Measurements from ENCODE around the gene PALM. TPM values are rescaled to one million over a fixed set of nuclear protein-coding genes. Genes with fewer than 3 reads are reported as not detected.

Gene PALM
- total RNA-seq, 3 donors from 2014 or later = 0.26 to 0.61 (median 0.27) TPM

DNA sequence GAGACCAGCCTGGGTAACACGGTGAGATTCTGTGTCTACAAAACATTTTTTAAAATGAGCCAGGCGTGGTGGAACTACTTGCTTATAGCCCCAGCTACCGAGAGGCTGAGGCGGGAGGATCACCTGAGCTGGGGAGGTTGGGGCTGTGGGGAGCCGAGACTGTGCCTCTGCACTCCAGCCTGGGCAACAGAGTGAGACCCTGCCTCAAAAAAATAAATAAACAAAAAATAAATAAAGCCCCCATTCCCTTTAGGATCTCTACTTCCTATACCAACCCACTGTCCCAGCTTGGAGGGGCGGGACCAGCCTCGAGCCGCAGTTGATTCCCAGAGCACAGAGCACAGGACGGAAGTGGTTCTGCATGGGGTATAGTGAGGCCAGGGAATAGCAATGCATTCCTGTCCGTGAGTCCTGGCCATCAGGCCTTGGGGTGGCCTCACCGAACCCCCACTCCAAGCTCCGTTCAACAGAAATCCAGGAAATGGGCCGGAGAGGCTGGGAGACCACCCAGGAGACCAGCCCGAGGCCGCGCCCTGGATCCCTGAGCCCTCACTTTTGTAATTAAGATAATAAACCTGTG is 83.7 kb downstream of the PALM start:
- peaks cover 3% of the 10 kb centered on the region for H3K27me3 Mint-ChIP-seq (ENCODE audit: low read depth)
- no peaks in the 10 kb centered on the region for H3K9me3 Mint-ChIP-seq
- H3K4me1 Mint-ChIP-seq (ENCODE audit: low read depth) = peaks cover 4% of the 10 kb centered on the region
- no peak for ATAC-seq
- no peak overlapping the region for H3K4me3 Mint-ChIP-seq
- DNase-seq = no peak
- no peaks in the 10 kb centered on the region for H3K36me3 Mint-ChIP-seq (ENCODE audit: insufficient read depth)

DNA sequence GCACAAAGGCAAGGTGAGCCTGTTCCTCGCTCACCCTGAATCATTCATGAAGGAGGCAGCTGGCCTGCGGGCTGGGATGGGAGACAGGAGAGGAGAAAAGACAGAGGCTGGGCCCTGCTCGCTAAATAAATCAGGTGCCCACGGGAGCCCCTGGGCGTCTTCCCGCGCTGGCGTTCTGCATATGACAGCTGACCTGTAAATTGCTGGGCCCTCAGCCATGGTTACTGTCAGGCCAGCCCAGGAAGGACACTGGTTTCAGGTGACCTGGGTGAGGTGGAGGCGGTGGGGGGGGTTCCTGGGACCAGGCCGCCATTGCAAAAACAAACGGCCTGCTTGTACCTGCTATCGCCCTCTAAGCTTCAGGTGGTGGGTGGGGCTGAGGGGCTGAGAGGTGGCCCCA is 85.1 kb downstream of the PALM start:
- ATAC-seq (no peak), DNase-seq (no peak)
- H3K27me3 Mint-ChIP-seq (ENCODE audit: low read depth) = peaks cover 2% of the 10 kb centered on the region
- peaks cover 4% of the 10 kb centered on the region for H3K4me1 Mint-ChIP-seq (ENCODE audit: low read depth)
- no peaks in the 10 kb centered on the region for H3K9me3 Mint-ChIP-seq
- no peak overlapping the region for H3K4me3 Mint-ChIP-seq
- H3K36me3 Mint-ChIP-seq (ENCODE audit: insufficient read depth) = peaks cover 1% of the 10 kb centered on the region

DNA sequence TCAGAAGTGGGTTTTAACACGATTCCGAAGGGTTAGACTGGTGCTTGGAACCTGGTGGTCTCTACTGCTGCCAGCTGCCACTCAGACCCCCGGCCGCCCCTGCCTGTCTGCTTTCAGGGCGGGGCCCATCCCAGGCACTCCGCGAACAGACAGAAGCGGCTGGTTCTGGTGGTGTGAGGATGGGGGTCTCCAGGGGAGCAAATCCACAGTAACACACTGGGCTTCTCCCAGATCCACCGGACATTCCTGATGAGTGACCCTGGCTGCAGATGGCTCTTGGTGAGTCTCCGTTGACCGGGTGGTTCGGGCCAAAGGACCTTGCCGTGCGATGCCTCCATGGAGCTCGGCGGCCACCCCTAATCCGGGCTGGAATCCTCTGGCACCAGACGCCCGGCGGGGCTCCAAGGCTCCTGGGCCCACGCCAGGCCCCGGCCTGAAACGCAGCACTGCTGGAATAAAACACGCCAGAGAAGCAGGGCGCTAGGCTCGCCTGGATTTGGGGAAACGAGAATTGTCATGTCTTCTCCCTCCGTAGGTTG is 86.4 kb downstream of the PALM start:
- Mint-ChIP-seq H3K27me3 (ENCODE audit: low read depth) (no peaks in the 10 kb centered on the region), H3K4me1 (ENCODE audit: low read depth) (peaks cover 13% of the 10 kb centered on the region), H3K36me3 (ENCODE audit: insufficient read depth) (peaks cover 12% of the 10 kb centered on the region), H3K4me3 (peak overlapping the region; percentile 8), H3K9me3 (no peaks in the 10 kb centered on the region)
- ATAC-seq (no peak), DNase-seq (no peak)

DNA sequence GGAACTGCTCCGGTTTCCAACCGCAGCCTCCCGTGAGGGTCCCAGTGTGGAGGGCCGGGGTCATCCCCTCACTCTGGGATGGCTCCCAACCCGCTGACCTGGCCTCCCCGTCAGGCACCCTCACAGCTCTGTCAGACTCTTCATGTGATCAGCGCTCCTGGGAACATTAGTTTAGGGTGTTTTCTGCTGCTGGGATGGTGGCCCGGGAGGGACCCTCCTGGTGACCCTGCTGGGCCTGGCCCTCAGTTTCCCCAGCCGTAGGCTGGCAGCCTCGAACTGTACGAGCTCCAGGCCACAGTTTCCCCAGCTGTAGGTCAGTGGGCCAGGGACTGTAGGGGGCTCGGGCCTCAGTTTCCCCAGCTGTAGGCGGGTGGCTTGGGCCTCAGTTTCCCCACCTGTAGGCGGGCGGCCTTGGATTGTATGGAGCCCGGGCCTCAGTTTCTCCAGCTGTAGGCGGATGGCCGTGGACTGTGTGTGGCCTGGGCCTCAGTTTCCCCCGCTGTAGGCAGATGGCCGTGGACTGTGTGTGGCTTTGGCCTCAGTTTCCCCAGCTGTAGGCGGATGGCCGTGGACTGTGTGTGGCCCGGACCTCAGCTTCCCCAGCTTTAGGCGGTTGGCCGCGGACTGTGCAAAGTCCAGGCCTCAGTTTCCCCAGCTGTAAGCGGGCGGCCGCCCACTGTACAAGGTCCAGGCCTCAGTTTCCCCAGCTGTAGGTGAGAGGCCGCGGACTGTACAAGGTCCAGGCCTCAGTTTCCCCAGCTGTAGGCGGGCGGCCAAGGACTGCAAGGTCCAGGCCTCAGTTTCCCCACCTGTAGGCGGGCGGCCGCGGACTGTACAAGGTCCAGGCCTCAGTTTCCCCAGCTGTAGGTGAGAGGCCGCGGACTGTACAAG is 87.2 kb downstream of the PALM start:
- no peak for ATAC-seq
- H3K9me3 Mint-ChIP-seq = no peaks in the 10 kb centered on the region
- DNase-seq = no peak

DNA sequence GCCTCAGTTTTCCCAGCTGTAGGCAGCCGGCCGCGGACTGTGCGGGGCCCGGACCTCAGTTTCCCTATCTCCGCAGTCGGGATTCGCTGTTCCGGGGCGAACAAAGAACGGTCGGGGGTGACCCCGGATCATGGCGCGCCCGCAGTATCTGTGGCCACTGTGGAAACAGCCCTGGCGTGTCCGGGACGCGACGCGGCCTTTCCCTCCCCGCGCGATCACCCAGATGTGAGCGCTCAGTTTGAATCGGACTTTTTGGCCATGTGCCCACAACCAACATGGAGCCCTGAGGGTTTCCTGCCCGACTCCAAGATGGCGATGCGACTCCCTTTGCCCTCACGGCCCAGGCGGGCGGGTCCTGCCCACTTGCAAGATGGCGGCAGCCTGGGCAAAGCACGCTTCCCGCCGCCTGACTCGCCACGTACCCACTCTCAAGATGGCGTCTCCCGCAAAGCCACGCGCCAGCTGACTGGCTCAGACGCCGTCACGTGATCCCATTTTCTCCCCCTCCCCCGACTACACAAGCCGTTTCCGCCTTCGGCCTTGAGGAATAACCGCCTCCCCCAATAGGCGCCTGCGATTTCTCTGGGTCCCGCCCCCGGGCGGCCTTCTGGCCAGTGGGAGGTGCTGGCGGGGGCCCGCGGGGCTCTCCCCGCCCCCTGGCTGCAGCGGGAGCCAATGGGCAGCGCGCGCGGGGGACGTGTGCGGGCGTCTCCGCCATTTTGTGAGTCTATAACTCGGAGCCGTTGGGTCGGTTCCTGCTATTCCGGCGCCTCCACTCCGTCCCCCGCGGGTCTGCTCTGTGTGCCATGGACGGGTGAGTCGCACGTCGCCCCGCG is 88.2 kb downstream of the PALM start, which contains the start of gene PTBP1:
PTBP1 (plus strand) TSS at position 761 of the 836 bp plus-strand sequence; CDS start at position 807, 46 bp downstream.
- Mint-ChIP-seq H3K27me3 (ENCODE audit: low read depth) (no peaks in the 10 kb centered on the region), H3K9me3 (no peaks in the 10 kb centered on the region), H3K4me3 (peak within 1 kb of the TSS; percentile 93), H3K36me3 (ENCODE audit: insufficient read depth) (peaks cover 22% of the 10 kb centered on the region), H3K4me1 (ENCODE audit: low read depth) (peaks cover 28% of the 10 kb centered on the region)
- ATAC-seq (peak; percentile 80), DNase-seq (peak; percentile 99)

More for the DNA sequence above, 87.2 kb downstream of the PALM start:
- H3K36me3 Mint-ChIP-seq (ENCODE audit: insufficient read depth) = peaks cover 19% of the 10 kb centered on the region
- peaks cover 19% of the 10 kb centered on the region for H3K4me1 Mint-ChIP-seq (ENCODE audit: low read depth)
- peak overlapping the region; percentile 93 for H3K4me3 Mint-ChIP-seq
- no peaks in the 10 kb centered on the region for H3K27me3 Mint-ChIP-seq (ENCODE audit: low read depth)

Other genes starting within 250 kb of the PALM start
- gene SHC2, start 247.9 kb upstream of the PALM start, total RNA-seq = under 1 TPM; 0.16 to 0.33 (median 0.26) TPM
- gene MADCAM1, start 212.4 kb upstream of the PALM start, total RNA-seq = under 1 TPM; 0.18 to 0.26 (median 0.19) TPM
- gene TPGS1, start 201.4 kb upstream of the PALM start, total RNA-seq = 10 to 100 TPM; 21.9 to 22.8 (median 22.6) TPM
- 10 to 100 TPM; 42.1 to 48.7 (median 45.7) TPM for gene CDC34, start 177.2 kb upstream of the PALM start, total RNA-seq
- gene GZMM, start 164.9 kb upstream of the PALM start, total RNA-seq = 10 to 100 TPM; 53.2 to 71.8 (median 65.8) TPM
- 100 to 1,000 TPM; 241 to 277 (median 250) TPM for gene BSG, start 136.3 kb upstream of the PALM start, total RNA-seq
- gene HCN2, start 119.1 kb upstream of the PALM start, total RNA-seq = under 1 TPM; 0.20 to 0.24 (median 0.22) TPM
- 100 to 1,000 TPM; 110 to 123 (median 119) TPM for gene POLRMT, start 75.4 kb upstream of the PALM start, total RNA-seq
- gene FGF22, start 69.1 kb upstream of the PALM start, total RNA-seq = not detected
- 100 to 1,000 TPM; 144 to 162 (median 147) TPM for gene RNF126, start 45.7 kb upstream of the PALM start, total RNA-seq
- 1 to 10 TPM; 8.0 to 9.9 (median 8.3) TPM for gene FSTL3, start 32.5 kb upstream of the PALM start, total RNA-seq
- gene PRSS57, start 13.5 kb upstream of the PALM start, total RNA-seq = under 1 TPM in 2 of 3 donors, not detected in 1; 0.87 to 0.94 TPM
- gene MISP, start 42.2 kb downstream of the PALM start, total RNA-seq = under 1 TPM in 1 of 3 donors, not detected in 2; 0.08 TPM
- gene PTBP1, start 88.5 kb downstream of the PALM start, total RNA-seq = 1,000 to 10,000 TPM; 1,071 to 1,170 (median 1,104) TPM
- under 1 TPM in 1 of 3 donors, not detected in 2; 0.24 TPM for gene PLPPR3, start 113.0 kb downstream of the PALM start, total RNA-seq
- not detected for gene AZU1, start 118.9 kb downstream of the PALM start, total RNA-seq
- not detected for gene PRTN3, start 132.1 kb downstream of the PALM start, total RNA-seq
- gene ELANE, start 143.4 kb downstream of the PALM start, total RNA-seq = not detected
- 1 to 10 TPM in 2 of 3 donors, under 1 TPM in 1; 0.49 to 1.9 (median 1.1) TPM for gene CFD, start 150.7 kb downstream of the PALM start, total RNA-seq
- gene MED16, start 184.3 kb downstream of the PALM start, total RNA-seq = 10 to 100 TPM; 70.4 to 73.9 (median 73.6) TPM
- not detected for gene RNU6-9, start 184.5 kb downstream of the PALM start, total RNA-seq
- gene R3HDM4, start 204.3 kb downstream of the PALM start, total RNA-seq = 10 to 100 TPM; 92.3 to 97.7 (median 96.3) TPM
- 1 to 10 TPM; 2.9 to 5.1 (median 3.3) TPM for gene KISS1R, start 208.4 kb downstream of the PALM start, total RNA-seq
- 10 to 100 TPM in 1 of 3 donors, 1 to 10 TPM in 2; 7.3 to 13.2 (median 10.0) TPM for gene ARID3A, start 217.1 kb downstream of the PALM start, total RNA-seq